Hypothalamus (tissue), 51 donors: ENCODE data around the gene CLEC2D.
A peak's percentile ranks its signal among the peaks of the same experiment; 100 is the strongest.
"Not testable (repeated sequence)": the region's sequence is repeated elsewhere in the genome, so short reads cannot be mapped to it uniquely, and the experiment has no call there.

ENCODE experiments used
- DNase-seq, 51 donors: peaks; one replicate each; lab custom pipeline; 2025; lab: John Stamatoyannopoulos, UW

The CLEC2D gene

DNA sequence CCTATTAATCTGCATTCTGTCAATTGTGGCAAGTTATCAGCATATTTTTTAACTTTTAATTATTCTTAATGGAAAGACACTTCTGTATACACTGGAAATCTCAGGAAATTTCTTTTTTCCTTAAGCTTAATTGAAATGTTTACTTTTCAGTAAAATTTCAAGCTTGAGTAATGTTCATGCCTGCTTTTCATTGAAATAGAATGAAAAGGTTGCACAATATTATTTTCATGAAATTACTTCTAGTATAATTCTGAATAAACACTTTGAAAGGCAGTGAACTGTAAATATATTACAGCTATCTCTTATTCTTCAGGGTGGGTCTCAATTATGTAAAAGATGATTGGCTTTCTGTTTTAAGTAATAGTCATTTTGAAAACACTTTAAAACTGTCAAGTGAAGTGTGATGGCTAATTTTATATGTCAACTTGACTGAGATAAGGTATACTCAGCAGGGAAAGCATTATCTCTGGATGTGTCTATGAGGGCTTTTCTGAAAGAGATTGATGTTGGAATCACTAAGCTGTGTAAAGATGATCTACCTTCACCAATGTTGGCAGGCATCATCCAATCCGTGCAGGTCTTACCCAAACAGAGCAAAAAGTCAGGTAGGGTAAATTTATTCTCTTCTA, 29.9 kb downstream of the CLEC2D start:
- DNase-seq: no peak

DNA sequence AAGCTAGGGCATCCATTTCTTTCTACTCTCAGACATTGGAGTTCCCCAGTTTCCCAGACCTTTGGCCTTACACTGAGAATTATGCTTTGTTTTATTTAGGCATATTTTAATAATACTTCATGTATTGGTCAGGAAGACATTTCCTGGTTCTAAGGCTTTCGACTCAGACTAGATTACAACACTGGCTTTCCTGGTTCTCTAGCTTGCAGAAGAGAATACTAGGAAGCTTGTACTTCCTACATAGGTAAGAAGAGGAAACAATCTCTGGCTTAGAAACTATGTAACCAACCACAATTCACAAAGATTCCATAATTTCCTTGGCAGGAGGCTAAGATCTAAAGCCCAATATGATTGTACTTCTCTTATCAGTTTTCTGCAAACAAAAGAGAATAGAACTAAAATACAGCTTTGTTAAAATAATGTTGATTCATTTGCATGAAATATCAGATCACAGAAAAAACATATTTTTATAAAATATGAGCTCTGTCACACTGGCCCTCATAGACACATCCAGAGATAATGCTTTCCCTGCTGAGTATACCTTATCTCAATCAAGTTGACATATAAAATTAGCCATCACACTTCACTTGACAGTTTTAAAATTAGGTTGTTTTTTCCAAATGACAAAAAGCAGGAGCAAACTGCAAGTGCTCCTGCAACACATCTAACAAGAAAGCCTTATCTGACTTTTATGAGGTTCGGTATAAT, 30.5 kb downstream of the CLEC2D start:
- DNase-seq: no peak

DNA sequence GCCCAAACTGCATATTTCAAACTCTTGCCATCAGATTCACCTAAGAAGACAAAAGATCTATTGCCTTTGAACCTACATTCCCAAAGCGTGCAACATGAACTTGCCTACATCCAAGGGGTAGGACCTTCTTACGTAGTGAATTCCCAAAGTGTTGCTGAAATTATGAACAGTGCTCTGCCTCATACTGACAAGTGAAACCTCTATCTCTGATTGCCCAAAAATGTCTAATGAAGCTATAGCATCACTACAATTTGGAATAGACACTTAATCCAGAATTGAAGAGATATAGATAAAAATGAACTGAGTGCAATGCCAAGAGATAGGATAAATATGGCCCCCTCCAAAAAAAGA, 31.1 kb downstream of the CLEC2D start:
- DNase-seq: no peak

DNA sequence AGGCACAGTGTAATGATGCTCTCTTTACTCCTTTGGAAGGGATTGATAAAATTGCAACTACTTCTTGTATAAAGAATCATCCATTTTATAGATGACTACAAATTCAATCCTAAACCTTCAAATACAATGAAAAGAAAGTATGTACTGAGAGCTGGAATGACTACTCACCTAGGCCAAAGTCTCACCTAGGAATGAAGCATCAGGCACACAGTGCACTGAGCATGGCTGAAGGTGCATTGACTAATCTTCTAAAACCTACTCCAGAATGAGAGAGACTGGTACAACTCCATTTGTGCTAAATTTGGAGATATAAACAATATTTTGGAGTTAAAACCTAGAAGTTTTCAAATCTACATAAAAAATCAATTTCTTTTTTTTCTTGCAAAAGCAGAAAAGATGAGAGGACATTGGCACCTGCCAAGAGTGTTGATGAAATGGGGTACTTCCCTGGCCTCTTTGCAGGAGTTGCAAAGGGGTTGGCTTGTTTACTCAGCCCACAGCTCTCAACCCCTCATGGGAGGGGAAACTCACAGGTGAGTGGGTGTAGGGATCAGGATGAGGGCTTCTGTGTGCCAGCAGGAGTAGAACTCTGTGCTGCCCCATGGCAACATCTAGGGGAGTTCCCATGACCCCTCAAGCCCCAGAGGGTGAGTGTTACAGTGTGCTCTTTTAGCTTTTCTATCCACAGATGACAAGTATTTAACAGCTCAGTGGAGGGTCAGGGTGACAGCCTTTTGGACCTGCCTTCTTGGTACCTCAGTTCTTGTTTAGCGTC, 32.1 kb downstream of the CLEC2D start:
- DNase-seq: no peak

DNA sequence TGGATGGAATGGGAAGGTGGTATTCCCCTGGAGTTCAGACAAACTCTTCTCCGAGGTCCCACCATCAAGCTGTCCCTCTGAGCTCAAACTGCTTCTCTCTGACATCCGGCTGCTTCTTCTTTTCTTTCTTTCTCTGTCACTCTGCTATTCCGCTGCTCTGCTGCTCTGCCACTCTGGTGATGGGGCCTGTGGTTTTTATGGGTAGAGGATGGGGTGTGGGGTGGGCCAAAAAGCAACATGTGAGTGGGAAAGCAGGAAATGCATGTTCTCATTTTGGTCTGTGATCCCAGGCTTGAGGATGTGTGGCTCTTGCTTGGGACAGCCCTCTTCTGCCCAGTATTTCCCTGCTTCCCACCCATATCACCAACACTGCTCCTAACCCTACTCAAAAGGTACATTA, 32.7 kb downstream of the CLEC2D start:
- no peak for DNase-seq

DNA sequence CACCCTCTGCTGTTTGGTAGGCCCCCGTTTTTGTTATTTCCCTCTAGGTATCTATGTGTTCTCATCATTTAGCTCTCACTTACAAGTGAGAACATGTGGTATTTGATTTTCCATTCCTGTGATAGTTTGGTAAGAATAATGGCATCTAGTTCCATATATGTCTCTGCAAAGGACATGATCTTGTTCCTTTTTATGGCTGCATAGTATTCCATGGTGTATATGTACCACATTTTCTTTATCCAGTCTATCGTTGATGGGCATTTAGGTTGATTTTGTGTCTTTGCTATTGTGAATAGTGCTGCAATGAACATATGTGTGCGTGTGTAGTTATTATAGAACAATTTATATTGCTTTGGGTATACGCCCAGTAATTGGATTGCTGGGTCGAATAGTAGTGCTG, 35.0 kb downstream of the CLEC2D start:
- DNase-seq: not testable (repeated sequence)

DNA sequence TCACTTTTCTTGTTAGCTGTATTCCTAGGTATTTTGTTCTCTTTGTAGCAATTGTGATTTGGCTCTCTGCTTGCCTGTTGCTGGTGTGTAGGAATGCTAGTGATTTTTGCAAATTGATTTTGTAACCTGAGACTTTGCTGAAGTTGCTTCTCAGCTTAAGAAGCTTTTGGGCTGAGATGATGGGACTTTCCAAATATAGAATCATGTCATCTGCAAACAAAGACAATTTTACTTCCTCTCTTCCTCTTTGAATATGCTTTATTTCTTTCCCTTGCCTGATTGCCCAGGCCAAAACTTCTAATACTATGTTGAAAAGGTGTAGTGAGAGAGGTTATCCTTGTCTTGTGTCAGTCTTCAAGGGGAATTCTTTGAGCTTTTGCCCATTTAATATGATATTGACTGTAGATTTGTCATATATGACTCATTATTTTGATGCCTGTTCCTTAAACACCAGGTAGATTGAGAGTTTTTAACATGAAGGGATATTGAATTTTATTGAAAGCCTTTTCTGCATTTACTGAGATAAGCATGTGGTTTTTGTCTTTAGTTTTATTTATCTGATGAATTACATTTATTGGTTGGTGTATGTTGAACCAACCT, 36.7 kb downstream of the CLEC2D start:
- DNase-seq: no peak

DNA sequence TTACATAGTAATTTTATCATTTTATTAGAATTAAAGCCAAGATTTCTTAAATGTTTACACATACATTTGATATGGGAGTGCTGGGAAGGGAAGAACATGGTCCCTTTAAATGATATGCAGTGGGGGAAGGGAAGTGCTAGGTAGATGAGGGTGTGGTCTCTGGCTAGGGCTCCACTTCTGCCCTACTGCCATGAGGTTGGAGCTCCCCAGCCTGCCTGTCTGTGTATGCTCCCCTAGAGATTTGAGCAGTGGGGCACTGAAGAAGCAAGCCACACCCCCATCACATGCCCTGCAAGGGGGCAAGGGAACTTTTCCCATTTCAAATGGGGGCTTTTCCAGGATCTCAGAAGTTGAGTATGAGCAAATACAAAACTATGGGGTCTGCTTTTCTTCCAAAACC, 37.8 kb downstream of the CLEC2D start:
- no peak for DNase-seq

DNA sequence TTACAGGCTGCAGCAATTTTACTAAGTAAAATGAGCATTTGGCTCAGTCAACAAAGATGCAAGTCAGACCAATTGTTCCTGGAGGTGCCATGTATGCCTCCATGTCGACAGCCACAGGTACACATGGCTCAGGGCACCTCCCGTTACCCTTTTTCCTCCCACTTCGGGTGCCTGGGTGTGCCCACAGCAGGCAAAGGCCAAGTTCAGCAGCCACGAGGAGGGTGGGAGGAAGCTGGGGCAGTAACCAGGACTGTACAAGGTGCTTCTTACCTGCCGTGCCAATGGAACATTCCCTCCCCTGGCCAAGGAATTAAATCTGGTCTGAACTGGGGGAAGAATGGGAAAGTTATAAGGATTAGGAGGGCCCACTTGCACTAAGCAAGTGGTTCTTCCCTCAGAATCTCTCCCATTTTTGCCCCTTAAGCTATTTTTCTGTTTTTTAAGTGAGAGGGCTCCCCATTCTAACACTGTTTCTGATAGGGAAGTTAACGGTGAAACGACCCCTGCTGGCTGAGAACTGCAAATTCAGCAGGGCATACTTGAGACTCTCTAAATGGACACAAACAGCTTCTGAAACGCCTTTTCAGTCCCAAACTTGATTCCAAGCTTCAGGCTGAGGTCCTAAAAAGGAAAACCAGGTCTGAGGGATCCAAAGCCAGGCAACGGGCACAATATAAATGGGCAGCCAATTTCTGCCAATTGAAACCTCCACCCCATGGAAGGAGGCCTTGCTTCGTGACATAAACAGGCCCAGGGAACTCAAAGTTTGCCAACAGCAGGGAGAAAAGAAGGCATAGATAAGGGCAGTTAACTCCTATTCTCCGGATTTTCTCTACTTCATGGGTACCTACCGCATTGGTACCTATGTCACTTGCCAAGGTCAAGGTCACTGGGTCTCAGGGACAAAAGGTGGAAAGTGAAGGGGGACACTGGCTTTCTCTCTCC, 38.6 kb downstream of the CLEC2D start:
- peak in 21 of 51 donors; percentile 0 to 39 (median 10) for DNase-seq

DNA sequence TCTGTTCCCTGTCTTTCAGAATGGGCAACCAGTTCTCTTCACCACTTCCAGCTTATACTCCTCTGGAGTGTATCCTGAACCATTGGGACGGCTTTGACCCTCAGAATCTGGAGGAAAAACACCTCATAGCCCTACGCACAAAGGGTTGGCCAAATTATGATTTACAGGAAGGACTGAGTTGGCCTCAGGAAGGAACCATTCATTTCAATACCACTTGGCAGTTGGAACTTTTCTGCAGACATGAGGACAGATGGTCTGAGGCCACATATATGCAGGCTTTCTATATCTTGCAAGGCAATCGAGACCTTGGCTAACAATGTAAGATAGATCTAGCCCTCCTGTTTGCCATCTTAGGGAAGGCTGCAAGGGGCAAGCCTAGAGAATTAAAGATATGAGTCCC, 39.3 kb downstream of the CLEC2D start:
- no peak for DNase-seq

DNA sequence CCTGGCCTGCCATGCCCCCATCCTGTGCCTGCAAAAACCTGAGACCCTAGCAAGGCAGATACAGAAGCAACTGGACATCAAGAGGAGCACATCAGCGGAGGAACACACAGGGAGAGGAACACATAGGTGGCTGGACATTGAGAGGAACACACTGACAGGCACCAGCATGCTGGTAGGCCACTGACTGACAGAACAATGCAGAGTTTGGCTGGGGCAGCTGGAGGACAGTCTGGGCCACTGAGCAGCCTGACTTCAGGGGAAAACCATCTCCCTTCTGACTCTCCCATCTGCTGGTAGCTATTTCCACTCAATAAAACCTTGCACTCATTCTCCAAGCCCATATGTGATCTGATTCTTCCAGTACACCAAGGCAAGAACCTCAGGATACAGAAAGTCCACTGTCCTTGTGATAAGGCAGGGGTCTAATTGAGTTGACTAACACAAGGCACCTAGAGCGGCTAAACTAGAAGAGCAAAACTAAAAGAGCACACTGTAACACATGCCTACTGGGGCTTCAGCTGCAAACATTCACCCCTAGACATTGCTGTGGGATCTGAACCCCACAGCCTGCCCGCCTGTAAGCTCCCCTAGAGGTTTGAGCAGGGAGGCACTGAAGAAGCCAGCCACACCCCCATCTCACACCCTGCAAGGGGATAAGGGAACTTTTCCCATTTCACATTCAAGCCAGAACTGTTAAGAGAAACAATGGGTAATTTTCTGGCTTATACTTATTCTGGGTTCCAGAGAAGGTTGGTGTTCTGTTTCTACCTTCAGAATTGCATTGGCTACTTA, 41.3 kb downstream of the CLEC2D start:
- no peak for DNase-seq

DNA sequence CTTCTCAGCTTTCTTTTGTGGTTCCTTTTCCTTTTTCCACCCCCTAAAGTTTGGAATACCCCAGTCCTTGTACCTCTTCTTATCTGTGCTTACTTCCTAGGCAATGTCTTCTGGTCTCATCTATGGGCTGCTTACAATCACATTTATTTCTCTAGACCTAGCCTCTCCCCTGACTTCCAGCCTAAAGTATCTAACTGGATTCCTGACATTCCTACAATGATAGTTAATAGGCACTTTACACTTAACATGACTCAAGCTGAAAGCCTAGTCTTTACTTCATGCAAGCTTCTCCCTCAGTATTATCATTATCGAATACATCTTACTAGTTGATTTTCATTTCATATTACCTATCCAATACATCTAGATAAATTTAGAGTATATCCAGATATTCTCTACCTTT, 42.2 kb downstream of the CLEC2D start:
- no peak for DNase-seq

DNA sequence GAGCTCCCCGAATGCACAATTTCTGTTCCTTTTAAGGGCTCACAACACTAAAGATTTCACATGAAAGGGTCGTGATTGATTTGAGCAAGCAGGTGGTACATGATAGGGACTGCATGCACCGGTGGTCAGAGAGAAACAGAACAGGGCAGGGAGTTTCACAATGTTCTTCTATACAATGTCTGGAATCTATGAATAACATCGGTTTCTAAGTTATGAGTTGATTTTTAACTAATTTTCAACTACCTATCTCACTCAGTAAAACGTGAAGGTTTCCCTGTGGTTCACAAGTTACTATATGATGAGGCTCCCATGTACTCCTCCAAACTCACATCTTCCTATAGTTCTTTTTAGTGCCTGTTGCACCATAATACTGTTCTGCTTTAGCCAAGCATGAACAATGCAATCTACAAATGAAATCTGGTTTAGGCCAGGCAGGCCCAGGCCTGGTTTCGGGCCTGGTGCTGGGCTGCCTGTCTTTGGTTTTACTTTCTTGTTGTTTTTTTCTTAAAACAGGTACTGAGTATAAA, 43.6 kb downstream of the CLEC2D start:
- not testable (repeated sequence) for DNase-seq

DNA sequence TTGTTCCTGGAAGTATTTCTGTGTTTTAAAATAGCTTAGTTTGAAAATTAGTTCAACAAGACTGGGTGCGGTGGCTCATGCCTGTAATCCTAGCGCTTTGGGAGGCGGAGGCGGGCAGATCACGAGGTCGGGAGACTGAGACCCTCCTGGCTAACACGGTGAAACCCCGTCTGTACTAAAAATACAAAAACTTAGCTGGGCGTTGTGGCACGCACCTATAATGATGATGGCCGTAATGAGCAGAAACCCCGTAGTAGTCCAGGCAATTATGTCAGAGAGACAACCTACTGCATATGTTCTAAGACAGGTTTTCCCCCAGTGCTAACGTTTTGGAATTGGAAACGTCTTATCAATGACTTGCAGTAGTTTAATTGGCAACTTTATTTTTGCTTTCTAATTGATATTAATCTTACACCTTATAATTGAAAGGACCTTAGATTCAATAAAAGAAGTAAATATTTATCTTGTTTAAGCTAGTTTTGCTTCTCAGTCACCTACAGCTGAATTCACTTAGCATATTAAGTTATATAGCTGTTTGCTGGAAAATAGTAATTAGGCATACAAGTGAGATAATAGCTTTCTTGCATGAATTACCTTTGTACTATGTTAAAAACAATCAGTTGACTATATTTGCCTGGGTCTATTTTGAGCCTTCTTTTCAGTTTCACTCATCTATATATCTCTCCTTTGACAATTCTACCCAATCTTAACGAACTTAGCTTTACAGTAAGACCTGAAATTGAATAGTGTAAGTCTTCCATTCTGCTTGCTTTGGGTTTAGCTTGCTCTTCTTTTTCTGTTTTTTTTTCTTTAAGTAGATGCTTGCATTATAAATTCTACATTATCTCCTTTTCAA, 47.8 kb downstream of the CLEC2D start:
- DNase-seq: no peak

DNA sequence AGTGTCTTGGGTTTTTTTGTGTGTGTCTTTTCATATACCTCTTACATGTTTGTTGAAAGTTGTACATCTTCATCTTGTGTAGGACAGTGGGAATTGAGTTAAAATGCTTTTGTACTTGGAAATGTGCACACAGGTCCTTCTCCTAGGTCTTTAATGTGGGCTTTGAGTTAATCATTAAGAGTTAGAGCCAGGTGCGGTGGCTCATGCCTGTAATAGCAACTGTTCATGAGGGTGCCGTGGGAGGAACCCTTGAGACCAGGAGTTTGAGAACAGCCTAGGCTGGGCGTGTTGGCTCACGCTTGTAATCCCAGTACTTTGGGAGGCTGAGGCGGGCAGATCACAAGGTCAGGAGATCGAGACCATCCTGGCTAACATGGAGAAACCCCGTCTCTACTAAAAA, 49.5 kb downstream of the CLEC2D start:
- DNase-seq: no peak

DNA sequence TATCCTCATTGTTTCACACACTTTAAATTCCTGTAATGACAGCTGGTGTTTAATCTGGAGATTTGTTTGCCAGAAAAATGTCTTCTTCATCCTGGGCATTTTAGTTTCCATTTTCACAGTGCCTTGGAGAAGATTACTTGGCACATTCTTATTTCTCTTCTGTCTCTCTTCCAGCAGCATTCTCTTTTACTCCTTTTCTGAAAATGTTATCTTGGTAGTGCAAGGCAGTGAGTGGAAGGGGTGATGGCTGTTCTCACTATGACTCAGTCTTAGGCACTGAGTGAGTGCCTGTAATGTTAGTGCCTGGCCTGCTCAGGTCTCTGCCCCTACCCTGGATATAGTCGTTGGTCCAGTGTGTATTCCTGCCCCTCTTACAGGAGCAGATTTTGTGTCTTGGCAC, 50.3 kb downstream of the CLEC2D start:
- DNase-seq: no peak

DNA sequence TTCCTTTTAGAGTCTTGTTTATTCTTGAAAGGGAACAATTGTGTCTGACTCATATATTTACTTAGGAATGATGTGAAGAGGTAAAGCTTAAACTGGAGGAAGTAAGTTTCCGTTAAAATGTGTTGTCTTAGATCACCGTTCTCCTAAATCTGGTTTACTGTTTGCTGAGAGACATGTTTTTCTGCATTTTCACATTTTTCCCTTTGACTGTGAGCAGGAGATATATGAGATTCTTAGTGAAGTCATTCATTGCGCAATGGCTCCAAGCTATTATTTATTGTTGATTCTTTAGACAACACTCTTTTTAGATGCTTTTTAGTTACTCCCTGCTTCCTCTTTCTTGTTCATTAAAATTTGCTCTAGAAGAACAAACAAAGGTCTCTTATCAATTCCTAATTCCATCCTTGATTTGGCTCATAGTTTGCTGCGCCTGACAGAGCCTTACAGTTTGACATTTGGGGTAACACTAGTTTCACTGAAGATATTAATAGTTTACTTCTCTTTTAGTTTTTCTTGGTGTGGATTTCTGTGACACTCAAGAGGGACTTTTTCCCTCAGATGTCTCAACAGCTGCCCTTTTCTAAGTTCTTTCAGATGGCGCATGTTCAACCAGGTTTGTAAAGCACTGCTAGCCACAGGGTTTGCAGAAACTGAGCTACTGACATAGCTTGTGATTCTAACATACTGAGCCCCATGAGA, 52.0 kb downstream of the CLEC2D start:
- DNase-seq: no peak

DNA sequence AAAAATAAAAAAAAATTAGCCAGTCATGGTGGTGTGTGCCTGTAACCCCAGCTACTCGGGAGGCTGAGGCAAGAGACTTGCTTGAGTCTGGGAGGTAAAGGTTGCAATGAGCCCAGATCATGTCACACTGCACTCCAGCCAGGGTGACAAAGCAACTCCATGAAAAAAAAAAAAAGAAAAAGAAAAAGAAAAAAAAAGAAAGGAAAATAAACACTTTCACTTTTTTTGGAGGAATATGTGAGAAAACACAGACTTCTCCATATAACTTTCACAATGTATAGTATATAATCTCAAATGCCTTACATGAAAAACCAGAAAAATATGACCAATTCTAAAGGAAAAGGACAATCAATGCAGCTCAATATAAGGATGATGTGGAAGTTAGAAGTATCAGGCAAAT, 54.5 kb downstream of the CLEC2D start:
- DNase-seq: no peak
